CD4-positive, alpha-beta T cell treated with Interleukin-6 at 100 ng/mL for 8 hours (primary cell): ENCODE measurements around the gene AGPAT3.
"Not testable (repeated sequence)": the region's sequence is repeated elsewhere in the genome, so short reads cannot be mapped to it uniquely, and the experiment has no call there.

ENCODE experiments used
- DNase-seq: peaks from one replicate; pipeline ENCODE4 v3.0.0-alpha.2; 2020; ENCODE audit warnings: mixed read lengths, low spot score

AGPAT3 gene, protein sequence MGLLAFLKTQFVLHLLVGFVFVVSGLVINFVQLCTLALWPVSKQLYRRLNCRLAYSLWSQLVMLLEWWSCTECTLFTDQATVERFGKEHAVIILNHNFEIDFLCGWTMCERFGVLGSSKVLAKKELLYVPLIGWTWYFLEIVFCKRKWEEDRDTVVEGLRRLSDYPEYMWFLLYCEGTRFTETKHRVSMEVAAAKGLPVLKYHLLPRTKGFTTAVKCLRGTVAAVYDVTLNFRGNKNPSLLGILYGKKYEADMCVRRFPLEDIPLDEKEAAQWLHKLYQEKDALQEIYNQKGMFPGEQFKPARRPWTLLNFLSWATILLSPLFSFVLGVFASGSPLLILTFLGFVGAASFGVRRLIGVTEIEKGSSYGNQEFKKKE

GRCh38 chr21:43864962-43865539, at the start of gene AGPAT3:
Gene AGPAT3, plus strand, starts transcription at chr21:43865223. Its CDS starts 94,459 bp downstream, at chr21:43959682.
- peak; percentile 31 for DNase-seq

DNA sequence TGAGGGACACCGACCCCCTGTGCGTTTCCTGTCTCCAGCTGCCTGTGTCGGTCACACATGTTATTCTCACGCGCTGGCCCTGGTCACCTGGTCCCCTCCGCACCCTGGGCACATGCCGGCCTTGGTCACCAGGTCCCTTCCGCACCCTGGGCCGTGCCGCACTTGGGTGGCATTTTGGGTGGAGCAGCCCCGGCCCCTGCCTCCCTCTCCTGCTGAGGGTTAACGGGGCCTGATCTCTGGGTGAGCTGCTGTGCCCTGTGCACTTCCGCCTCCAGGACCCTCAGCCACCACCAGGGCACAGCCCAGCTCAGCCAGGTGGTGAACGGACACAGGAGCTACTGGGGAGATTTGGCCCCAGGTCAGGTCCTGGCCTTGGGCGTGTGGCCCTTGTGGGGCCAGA, 49.0 kb upstream of the AGPAT3 start:
- DNase-seq, result no peak

- DNase-seq, result no peak
Observed at GRCh38 chr21:43816611-43817071, 48.4 kb upstream of the AGPAT3 start.

DNA sequence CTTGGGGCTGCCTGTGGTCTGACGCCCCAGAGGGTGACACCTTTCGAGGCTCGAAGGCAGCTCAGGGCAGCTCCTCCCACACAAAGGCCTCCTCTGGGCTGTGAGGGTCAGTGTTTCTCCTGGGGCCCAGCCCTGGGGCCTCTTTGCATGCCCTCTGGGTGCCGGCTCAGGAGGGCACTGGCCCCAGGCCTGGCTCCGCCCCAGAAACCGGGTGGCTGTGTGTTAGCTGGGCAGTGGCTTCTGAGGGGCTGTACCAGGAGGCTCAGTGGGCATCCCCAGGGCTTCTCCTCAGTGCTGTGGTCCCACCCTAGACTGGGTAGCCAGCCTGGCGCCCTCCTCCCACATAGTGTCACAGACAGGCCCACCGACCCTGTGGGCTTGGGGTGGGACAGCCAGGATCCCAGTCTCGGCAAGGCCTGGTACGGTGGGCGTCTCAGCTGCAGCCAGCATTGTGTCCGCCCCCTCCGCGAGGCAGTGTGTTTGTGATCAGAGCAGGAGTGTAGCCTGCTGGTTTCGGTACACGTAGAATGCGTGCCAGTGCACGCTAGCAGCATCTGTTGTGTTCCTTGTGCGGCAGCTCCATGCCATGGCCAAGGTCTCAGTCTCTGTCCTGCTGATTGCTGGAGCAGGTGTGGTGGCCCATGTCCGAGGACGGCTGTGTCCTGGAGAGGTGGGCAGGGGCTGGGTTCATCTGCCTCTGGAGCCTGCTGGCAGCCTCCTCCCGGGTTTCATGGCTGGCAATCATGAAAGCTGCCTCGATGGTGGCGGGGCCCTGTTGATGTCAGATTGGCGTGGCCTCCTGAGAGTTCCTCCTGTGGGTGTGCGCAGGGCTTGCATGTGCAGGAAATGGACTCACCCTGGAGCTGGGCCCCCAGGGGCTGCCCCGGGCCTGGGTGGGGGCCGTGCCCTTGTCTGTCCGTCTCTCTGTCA, 47.6 kb upstream of the AGPAT3 start:
- DNase-seq, result no peak

DNA sequence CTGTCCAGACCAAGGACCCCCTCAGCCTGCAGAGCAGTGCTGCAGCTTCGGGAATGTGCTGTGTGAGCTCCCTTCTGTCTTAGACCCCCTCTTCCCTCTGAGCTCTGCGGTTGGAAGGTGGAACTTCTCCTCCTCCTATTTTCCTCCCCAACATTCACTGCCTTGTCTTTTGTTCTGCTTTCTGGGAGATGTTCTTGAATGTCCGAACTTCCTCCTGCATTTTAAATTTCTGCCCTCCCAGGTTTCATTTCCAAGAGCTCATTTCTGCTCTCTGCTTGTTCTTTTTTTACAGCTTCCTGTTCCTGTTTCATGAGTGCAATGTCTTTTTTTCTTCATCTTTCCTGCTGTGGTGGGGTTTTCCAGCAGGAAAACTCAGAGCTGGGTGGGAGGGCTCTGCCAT, 46.3 kb upstream of the AGPAT3 start:
- DNase-seq, result no peak

- no peak for DNase-seq
Observed at GRCh38 chr21:43819511-43820405, 45.3 kb upstream of the AGPAT3 start.

GRCh38 chr21:43820466-43820865, 44.6 kb upstream of the AGPAT3 start:
- DNase-seq, result no peak

- DNase-seq, result not testable (repeated sequence)
Observed at GRCh38 chr21:43822166-43822565, 42.9 kb upstream of the AGPAT3 start.

DNA sequence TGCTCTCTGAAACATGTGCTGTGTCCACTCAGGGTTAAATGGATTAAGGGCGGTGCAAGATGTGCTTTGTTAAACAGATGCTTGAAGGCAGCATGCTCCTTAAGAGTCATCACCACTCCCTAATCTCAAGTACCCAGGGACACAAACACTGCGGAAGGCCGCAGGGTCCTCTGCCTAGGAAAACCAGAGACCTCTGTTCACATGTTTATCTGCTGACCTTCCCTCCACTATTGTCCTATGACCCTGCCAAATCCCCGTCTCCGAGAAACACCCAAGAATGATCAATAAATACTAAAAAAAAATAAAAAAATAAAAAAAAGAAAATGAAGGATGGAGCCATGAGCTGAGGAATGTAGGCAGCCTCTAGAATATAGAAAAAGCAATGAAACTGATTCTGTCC, 42.3 kb upstream of the AGPAT3 start:
- DNase-seq, result not testable (repeated sequence)

- DNase-seq, result no peak
Observed at GRCh38 chr21:43824333-43825241, 40.4 kb upstream of the AGPAT3 start.

DNA sequence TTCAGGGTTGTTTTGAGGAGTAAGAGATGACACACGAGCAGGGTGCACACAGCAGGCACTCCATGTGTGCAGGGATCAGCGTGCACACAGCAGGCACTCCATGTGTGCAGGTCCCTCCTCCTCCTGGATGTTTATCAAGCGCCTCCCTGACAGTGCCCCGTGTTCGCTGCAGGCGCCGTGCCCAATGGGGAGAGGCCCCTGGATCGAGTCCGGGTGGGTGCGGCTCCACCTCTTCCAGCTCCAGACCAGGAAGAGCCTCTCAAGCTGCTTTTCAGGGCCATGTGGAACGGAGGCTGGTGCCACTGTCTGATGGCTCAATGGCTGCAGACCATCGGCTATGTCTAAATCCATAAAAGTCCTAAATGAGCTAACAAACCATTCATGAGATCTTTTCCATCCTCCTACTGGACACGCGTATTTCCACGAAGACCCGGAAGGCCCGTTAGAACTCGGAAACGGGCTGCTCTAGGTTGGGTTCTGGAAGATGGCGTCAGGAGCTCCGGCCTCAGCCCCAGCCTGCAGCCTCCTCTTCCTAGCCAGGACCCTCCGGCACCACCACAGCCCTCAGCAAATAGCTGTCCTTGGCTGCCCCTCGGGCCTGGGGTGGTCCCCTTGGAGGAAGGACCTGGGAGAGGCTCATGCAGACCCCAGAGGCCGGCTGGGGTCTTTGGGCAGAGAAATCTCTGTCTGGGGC, 39.6 kb upstream of the AGPAT3 start:
- DNase-seq, result no peak

DNA sequence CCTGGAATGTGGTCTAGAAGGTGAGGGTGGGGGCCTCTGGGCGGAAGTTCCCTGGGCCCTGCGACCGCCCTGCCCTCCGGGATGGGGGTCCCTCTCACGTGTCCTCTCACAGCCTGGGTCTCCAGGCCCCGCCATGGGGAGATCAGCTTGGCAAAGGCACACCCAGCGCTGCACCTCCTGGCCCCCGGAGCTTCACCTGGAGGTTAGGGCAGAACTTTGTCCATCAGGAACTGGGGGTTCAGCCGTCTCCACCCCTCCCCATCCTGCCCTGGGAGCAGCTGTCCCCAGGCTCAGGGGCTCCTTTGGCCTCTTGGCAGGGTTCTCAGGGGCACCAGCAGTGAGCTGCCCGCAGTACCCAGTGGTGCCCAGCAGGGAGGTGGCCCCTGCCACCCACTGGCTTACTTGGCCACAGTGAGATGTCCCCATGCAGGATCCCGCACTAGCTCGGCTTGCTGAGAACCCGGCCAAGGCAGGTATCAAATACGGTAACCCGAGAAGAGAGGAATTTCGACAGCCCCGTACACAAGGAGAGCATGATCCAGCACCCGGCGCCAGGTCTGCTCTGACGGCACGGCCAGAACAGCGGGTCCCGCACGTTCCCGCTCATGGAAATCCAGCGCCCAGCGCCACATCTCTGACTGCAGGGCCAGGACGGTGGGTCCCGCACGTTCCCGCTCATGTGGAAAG, 38.9 kb upstream of the AGPAT3 start:
- no peak for DNase-seq

DNA sequence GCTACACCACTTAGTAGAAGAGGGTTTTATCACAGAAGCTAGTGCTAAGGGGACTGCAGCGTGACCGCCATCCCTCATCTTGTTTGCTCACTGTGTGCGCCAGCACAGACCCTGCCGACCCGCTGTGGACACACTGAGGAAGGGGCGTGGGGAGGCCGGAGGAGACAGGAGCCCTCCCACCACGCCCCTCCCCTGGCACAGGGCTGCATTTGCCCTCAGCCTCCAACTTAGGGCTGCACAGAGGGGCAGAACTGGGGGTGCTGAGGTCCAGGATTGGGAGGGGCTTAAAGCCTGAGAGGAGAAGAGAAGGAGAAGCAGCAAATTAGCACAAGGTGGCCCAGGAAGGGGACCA, 38.4 kb upstream of the AGPAT3 start:
- DNase-seq, result no peak

DNA sequence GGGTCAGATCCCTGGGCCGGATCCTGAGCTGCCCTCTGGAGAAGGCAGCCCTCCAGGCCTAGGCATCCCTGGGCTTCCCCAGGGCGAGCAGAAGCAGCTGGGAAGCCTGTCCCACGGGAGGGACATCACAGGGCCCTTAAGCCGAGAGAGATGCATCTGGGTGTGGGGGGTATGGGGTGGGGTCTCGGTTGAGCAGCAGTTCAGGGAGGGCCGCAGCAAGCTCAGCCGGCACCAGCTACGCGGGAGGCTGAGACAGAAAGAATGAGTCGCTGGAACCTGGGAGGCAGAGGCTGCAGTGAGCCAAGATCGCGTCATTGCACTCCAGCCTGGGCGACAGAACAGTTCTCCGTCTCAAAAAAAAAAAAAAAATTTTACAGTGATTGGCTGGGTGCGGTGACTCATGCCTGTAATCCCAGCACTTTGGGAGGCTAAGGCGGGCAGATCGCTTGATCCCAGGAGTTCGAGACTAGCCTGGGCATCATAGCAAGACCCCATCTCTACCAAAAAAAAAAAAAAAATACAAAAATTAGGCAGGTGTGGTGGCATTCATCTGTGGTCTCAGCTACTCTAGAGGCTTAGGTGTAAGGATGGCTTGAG, 37.9 kb upstream of the AGPAT3 start:
- no peak for DNase-seq

DNA sequence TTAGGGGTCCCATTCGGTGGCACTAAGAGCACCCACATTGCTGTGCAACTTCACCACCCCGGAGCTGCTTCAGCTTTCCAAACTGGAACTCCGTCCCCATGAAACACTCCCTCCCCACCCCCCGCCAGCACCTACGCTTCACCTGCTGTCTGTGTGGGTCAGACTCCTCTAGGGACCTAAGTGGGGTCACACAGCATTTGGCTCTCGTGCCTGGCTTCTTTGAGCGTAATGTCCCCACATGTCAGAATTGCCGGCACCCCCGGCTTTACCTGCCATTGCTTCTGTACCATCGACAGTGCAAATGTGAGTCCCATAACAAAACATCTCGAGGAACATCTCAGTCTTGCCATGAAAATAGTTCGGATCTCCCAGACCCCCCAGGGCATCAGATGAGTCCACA, 35.9 kb upstream of the AGPAT3 start:
- DNase-seq, result no peak

GRCh38 chr21:43829575-43830119, 35.4 kb upstream of the AGPAT3 start:
- DNase-seq, result no peak

DNA sequence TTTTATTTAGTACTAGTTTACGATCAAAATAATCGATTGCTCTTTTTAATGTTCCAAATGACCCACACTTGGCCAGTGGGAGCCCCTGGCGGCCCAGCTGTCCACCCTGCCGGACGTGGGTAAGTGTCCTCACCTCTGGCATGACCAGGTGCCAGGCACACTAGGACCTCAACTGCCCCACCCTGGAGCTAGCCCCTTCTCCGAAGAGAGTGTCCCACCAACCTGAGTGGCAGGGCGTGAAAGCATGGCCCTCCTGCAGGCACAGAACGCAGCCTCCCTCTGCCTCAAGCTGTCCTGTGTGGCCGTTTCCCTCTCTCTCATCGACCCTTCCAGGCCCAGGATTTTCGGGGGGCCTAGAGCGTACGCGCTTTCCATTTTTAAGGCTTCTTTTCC, 32.9 kb upstream of the AGPAT3 start:
- no peak for DNase-seq

DNA sequence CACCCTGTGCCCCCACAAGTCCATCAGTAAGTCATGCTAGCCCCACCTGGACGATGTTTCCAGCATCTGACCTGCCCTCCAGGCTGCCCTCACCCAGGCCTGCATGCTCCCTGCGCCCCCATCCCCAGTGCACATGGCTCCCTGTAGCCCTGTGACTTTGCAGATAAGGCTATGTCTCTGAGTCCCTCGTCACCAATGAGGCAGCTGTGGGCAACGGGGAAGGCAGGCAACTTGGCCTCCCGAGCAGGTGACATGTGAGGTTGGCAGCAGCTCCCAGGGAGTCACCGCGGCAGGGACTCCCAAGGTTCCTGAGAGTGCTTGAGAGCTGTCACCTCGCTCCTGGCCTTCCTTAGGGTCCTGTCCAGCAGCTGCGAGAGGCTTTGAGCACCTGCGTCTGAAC, 32.4 kb upstream of the AGPAT3 start:
- DNase-seq, result no peak
